HEK293 (cell line): Measurements from ENCODE around the gene CNOT11.

Experiments used
- CTCF ChIA-PET: fragments of 350-600 bp; formaldehyde crosslinking; extraction: SDS; loops from one replicate; lab custom pipeline; 2021; ENCODE audit warnings: antibody characterized with exemption; lab: Yijun Ruan, JAX
- POLR2A ChIA-PET: fragments of 300-600 bp; formaldehyde crosslinking; extraction: SDS; loops from one replicate; lab custom pipeline; 2020; ENCODE audit warnings: antibody characterized with exemption, inconsistent platforms; lab: Yijun Ruan, JAX
- H3K27ac ChIP-seq: fragments of 200-500 bp; sonication (Bioruptor generic); 2 replicates; pipeline ENCODE4 v1.5.1; 2014; ENCODE audit warnings: low read depth, low read length, control low read depth, inconsistent platforms; ENCODE audit errors: extremely low read depth
- H3K36me3 ChIP-seq, 2 experiments: fragments of 200-500 bp in 1 of 2; sonication (Bioruptor generic) in 1 of 2; 1 replicate in 1 of 2; 2 replicates in 1 of 2; pipeline ENCODE4 v1.5.1; 2014 to 2017; ENCODE audit warnings: inconsistent platforms in 2 of 2, low read length in 2 of 2; ENCODE audit not compliant: control insufficient read depth in 2 of 2, insufficient read depth in 1 of 2
- H3K4me1 ChIP-seq: fragments of 200-500 bp; sonication (Bioruptor generic); 2 replicates; pipeline ENCODE4 v1.5.1; 2014; ENCODE audit warnings: mild to moderate bottlenecking, low read length, inconsistent platforms; ENCODE audit not compliant: control insufficient read depth, insufficient read depth
- H3K4me3 ChIP-seq: 2 replicates; pipeline ENCODE4 v1.5.1; 2011; ENCODE audit warnings: low read depth, mild to moderate bottlenecking, control low read depth, low read length, moderate library complexity
- H3K9me3 ChIP-seq: fragments of 200-500 bp; sonication (Bioruptor generic); 2 replicates; pipeline ENCODE4 v1.5.1; 2014; ENCODE audit warnings: low read depth, low read length, inconsistent platforms; ENCODE audit not compliant: control insufficient read depth, insufficient read depth
- BCL11A ChIP-seq: fragments of 450-650 bp; formaldehyde crosslinking; IDR thresholded peaks from 2 replicates; pipeline ENCODE4 v1.5.1; 2016; ENCODE audit warnings: low read depth, missing biosample characterization, missing genetic modification characterization
- EGR2 ChIP-seq: fragments of 450-650 bp; formaldehyde crosslinking; IDR thresholded peaks from 2 replicates; pipeline ENCODE4 v1.5.1; 2016; ENCODE audit warnings: low read depth, missing biosample characterization, missing genetic modification characterization
- GLIS1 ChIP-seq: fragments of 450-650 bp; formaldehyde crosslinking; IDR thresholded peaks from 2 replicates; pipeline ENCODE4 v1.5.1; 2016; ENCODE audit warnings: missing biosample characterization, missing genetic modification characterization
- SCRT2 ChIP-seq: fragments of 450-650 bp; formaldehyde crosslinking; IDR thresholded peaks from 2 replicates; pipeline ENCODE4 v1.5.1; 2016; ENCODE audit warnings: missing biosample characterization, missing genetic modification characterization
- SETDB1 ChIP-seq: IDR thresholded peaks from one replicate; pipeline ENCODE4 v1.6.1; 2017; ENCODE audit warnings: mild to moderate bottlenecking, low read length, moderate library complexity, mixed read lengths; ENCODE audit not compliant: insufficient read length
- WT1 ChIP-seq: fragments of 450-650 bp; formaldehyde crosslinking; IDR thresholded peaks from 2 replicates; pipeline ENCODE4 v1.5.1; 2016; ENCODE audit warnings: missing biosample characterization, missing genetic modification characterization
- ZNF155 ChIP-seq: fragments of 450-650 bp; formaldehyde crosslinking; IDR thresholded peaks from 2 replicates; pipeline ENCODE4 v1.5.1; 2016; ENCODE audit warnings: missing biosample characterization, missing genetic modification characterization
- ZNF16 ChIP-seq: fragments of 450-650 bp; formaldehyde crosslinking; IDR thresholded peaks from 2 replicates; pipeline ENCODE4 v1.5.1; 2016; ENCODE audit warnings: low read depth, missing biosample characterization, missing genetic modification characterization
- ZNF274 ChIP-seq, 2 experiments: fragments of 200-500 bp in 1 of 2; fragments of 450-650 bp in 1 of 2; sonication (Bioruptor generic) in 1 of 2; formaldehyde crosslinking in 1 of 2; IDR thresholded peaks; 2 replicates each; pipeline versions ENCODE4 v1.5.1 to v1.6.1; 2014 to 2016; ENCODE audit warnings: borderline replicate concordance in 1 of 2, inconsistent platforms in 1 of 2, low read length in 1 of 2, missing biosample characterization in 1 of 2, missing genetic modification characterization in 1 of 2
- ZNF311 ChIP-seq: fragments of 450-650 bp; formaldehyde crosslinking; IDR thresholded peaks from 2 replicates; pipeline ENCODE4 v1.5.1; 2017; ENCODE audit warnings: missing biosample characterization, missing genetic modification characterization, borderline replicate concordance
- ZNF433 ChIP-seq: fragments of 450-650 bp; formaldehyde crosslinking; IDR thresholded peaks from 2 replicates; pipeline ENCODE4 v1.5.1; 2016; ENCODE audit warnings: missing biosample characterization, missing genetic modification characterization, low read depth
- ZNF623 ChIP-seq: fragments of 450-650 bp; formaldehyde crosslinking; IDR thresholded peaks from 2 replicates; pipeline ENCODE4 v1.5.1; 2016; ENCODE audit warnings: missing biosample characterization, missing genetic modification characterization
- ZNF624 ChIP-seq: fragments of 450-650 bp; formaldehyde crosslinking; IDR thresholded peaks from 2 replicates; pipeline ENCODE4 v1.5.1; 2017; ENCODE audit warnings: missing biosample characterization, missing genetic modification characterization
- ZNF658 ChIP-seq: fragments of 450-650 bp; formaldehyde crosslinking; IDR thresholded peaks from 2 replicates; pipeline ENCODE4; 2016; ENCODE audit warnings: missing biosample characterization, missing genetic modification characterization
- ZNF707 ChIP-seq: fragments of 450-650 bp; formaldehyde crosslinking; IDR thresholded peaks from 2 replicates; pipeline ENCODE4 v1.5.1; 2016; ENCODE audit warnings: missing biosample characterization, missing genetic modification characterization
- ZNF776 ChIP-seq: fragments of 450-650 bp; formaldehyde crosslinking; IDR thresholded peaks from 2 replicates; pipeline ENCODE4 v1.5.0; 2017; ENCODE audit warnings: missing biosample characterization, missing genetic modification characterization, borderline replicate concordance
- ZNF792 ChIP-seq: fragments of 450-650 bp; formaldehyde crosslinking; IDR thresholded peaks from 2 replicates; pipeline ENCODE4 v1.5.1; 2016; ENCODE audit warnings: missing biosample characterization, missing genetic modification characterization
- ZSCAN30 ChIP-seq: fragments of 450-650 bp; IDR thresholded peaks from 2 replicates; pipeline ENCODE4 v1.5.1; 2018; ENCODE audit warnings: missing biosample characterization, mild to moderate bottlenecking, missing genetic modification characterization, moderate library complexity
- TF ChIP-seq, protein P1 (sequence below): fragments of 450-650 bp; formaldehyde crosslinking; IDR thresholded peaks from 2 replicates; pipeline ENCODE4; 2016; ENCODE audit warnings: missing biosample characterization, missing genetic modification characterization
- TF ChIP-seq, protein P2 (sequence below): fragments of 450-650 bp; formaldehyde crosslinking; IDR thresholded peaks from 2 replicates; pipeline ENCODE4 v1.5.1; 2016; ENCODE audit warnings: missing biosample characterization, missing genetic modification characterization
- TF ChIP-seq, protein P3 (sequence below): fragments of 450-650 bp; formaldehyde crosslinking; IDR thresholded peaks from 2 replicates; pipeline ENCODE4 v1.5.1; 2016; ENCODE audit warnings: missing biosample characterization, missing genetic modification characterization

Gene CNOT11

DNA sequence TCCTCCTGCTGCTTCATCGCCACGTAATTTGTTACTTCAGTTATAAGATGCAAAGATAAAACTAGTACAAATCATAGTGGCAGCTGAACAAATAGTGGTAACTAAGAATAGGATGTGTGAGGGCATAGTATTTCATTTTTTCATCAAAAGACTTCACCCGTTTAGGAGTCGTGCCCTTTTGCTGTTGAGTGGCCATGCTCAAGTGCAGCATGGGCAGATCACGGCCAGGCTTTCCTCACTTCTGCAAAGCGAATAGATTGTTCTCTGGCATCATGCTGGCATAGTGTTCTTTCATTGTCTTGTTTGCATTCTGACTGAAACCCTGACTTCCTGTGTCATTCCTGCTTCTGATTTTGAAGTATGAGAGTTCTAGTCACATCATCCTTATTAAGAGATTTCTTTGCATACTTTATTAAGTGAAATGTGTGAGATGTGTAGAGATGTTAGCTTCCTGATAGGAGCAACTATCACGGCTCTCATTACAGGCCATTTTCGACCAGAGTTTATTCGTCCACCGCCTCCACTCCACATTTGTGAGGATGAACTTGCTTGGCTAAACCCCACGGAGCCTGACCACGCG lies 11.8 kb downstream of the CNOT11 start:
- POLR2A ChIA-PET = no interaction called here
- TF ChIP-seq ZNF776 (tag by site-specific recombination) = no peak
- TF ChIP-seq BCL11A (tag by site-specific recombination) = no peak
- TF ChIP-seq WT1 = no peak
- TF ChIP-seq ZNF624 (tag by site-specific recombination) = no peak
- TF ChIP-seq ZNF274 (IDR thresholded peaks at IDR 0.05; ENCODE audit: low read length) = no peak
- TF ChIP-seq ZNF274 (tag by site-specific recombination; IDR thresholded peaks at IDR 0.05; ENCODE audit: borderline replicate concordance) = no peak
- no peak for TF ChIP-seq ZNF155
- H3K36me3 ChIP-seq = peaks cover 30 to 87% of the 10 kb centered on the region in 2 experiments

DNA sequence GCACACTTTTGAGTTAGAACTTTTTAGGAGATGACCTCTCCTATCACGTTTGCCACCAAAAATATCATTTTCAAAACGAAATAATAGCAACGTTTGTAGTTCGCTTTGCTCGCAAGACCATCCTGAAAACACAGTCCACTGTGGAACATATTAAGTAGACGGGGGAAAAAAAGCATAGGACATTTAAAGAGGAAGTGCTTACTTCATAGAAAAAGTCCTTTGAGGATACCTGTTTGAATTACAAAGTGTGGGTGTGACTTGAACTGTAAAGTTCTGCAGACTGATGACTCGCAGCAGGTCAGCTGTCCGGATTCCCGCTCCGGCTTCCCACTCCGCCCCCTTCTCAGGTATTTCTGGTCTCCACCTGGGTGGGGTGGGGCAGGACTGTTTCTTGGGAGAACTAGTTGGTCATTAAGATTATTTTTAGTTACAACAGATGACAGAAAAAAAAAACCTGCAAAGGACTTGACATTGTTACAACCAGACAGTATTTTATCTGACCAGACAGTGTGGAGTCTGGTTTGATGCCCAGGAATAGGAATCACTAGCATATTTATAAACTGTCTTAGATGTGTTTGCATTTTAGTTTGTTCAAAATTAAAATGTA lies 13.3 kb downstream of the CNOT11 start:
- Histone ChIP-seq H3K4me3 (no peak overlapping the region), H3K4me1 (no peaks in the 10 kb centered on the region), H3K9me3 (no peaks in the 10 kb centered on the region), H3K36me3 (peaks cover 41 to 90% of the 10 kb centered on the region in 2 experiments), H3K27ac (no peak overlapping the region)
- TF ChIP-seq SCRT2 (tag by site-specific recombination) (0 out of 2 replicates have a peak, but pooled peaks have one; percentile 15), ZNF658 (no peak), ZSCAN30 (tag by site-specific recombination) (no peak)
- TF ChIP-seq, protein P1, sequence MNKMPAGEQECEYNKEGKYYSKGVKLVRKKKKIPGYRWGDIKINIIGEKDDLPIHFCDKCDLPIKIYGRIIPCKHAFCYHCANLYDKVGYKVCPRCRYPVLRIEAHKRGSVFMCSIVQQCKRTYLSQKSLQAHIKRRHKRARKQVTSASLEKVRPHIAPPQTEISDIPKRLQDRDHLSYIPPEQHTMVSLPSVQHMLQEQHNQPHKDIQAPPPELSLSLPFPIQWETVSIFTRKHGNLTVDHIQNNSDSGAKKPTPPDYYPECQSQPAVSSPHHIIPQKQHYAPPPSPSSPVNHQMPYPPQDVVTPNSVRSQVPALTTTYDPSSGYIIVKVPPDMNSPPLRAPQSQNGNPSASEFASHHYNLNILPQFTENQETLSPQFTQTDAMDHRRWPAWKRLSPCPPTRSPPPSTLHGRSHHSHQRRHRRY (tag by site-specific recombination) = no peak
- POLR2A ChIA-PET = no interaction called here
- CTCF ChIA-PET = interaction anchor here (0.7 kb wide), 1 partner anchor 23 kb away, joined by 3 read pairs; no protein-coding TSS in a partner anchor

More for the DNA sequence above, 11.8 kb downstream of the CNOT11 start:
- H3K4me1 ChIP-seq = no peaks in the 10 kb centered on the region
- no peak overlapping the region for H3K27ac ChIP-seq
- no peaks in the 10 kb centered on the region for H3K9me3 ChIP-seq
- CTCF ChIA-PET = no interaction called here
- H3K4me3 ChIP-seq = no peak overlapping the region

DNA sequence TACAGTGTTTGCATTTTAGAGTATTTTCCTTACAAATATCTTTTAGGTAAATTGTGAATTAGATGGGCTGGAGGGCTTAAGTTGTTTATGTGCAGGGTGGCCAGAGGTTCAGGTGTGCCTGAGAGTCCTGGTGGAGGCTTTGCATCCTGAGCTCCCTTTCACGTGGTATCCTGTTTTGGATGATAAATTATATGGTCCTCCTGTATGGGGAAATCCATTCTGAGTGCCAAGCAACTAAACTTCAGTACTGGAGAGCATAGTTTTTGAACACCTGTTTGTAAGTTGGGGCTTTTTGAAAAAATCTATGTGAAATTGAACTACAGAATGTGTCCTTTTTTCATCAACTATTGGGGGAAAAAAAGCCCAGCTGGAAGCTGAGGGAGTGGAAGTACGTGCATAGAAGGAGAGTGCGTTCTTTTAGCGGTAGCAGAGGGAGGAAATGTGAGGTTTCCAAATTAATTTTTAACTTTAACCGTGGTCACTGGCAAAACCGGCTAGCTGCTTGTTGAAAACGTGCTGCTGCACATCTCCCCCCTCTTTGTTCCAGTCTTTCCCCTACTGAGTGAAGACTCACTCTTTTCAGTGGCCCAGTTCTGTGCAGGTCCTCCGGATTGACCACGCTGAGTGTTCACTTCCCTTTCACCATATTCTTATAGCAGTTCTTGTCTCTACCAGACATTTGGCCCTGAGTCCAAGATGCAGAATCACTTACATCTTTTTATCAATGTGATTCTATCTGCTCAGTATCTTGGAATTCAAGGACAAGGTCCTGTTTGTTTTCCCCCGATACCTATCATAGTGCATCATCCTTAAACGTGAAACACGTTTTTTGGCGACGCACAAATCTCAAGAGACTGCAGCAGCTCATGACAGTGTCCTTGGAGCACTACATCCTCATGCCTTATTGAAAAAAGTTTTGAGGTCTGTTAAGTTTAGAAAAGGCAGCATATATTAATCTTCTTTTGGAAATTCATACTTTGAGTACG lies 15.3 kb downstream of the CNOT11 start:
- Histone ChIP-seq H3K4me3 (no peak overlapping the region), H3K9me3 (no peaks in the 10 kb centered on the region), H3K27ac (no peak overlapping the region), H3K4me1 (no peaks in the 10 kb centered on the region), H3K36me3 (peaks cover 39 to 93% of the 10 kb centered on the region in 2 experiments)
- CTCF ChIA-PET = no interaction called here
- POLR2A ChIA-PET = interaction anchor here (1.1 to 1.9 kb wide), 2 partner anchors 15 to 41 kb away, joined by 3 to 4 read pairs; partner anchors contain the start of genes CNOT11 and RNF149
- TF ChIP-seq ZNF433 (tag by site-specific recombination) (no peak), ZNF16 (tag by site-specific recombination) (no peak), SETDB1 (no peak), EGR2 (no peak), ZNF623 (tag by site-specific recombination) (no peak), ZNF707 (tag by site-specific recombination) (no peak), GLIS1 (tag by site-specific recombination) (no peak), ZNF792 (tag by site-specific recombination) (no peak), ZNF311 (tag by site-specific recombination) (no peak)
- TF ChIP-seq, protein P2, sequence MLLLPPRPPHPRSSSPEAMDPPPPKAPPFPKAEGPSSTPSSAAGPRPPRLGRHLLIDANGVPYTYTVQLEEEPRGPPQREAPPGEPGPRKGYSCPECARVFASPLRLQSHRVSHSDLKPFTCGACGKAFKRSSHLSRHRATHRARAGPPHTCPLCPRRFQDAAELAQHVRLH (tag by site-specific recombination) = no peak
- TF ChIP-seq, protein P3, sequence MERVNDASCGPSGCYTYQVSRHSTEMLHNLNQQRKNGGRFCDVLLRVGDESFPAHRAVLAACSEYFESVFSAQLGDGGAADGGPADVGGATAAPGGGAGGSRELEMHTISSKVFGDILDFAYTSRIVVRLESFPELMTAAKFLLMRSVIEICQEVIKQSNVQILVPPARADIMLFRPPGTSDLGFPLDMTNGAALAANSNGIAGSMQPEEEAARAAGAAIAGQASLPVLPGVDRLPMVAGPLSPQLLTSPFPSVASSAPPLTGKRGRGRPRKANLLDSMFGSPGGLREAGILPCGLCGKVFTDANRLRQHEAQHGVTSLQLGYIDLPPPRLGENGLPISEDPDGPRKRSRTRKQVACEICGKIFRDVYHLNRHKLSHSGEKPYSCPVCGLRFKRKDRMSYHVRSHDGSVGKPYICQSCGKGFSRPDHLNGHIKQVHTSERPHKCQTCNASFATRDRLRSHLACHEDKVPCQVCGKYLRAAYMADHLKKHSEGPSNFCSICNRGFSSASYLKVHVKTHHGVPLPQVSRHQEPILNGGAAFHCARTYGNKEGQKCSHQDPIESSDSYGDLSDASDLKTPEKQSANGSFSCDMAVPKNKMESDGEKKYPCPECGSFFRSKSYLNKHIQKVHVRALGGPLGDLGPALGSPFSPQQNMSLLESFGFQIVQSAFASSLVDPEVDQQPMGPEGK (tag by site-specific recombination) = no peak
